ENCODE data around the gene OR10J5. TPM values are rescaled to one million over a fixed set of nuclear protein-coding genes. Genes with fewer than 3 reads are reported as not detected.
"Not testable (repeated sequence)": the region's sequence is repeated elsewhere in the genome, so short reads cannot be mapped to it uniquely, and the experiment has no call there.

The OR10J5 gene
- total RNA-seq, 1 donor from 2014 or later, result not detected

- H3K4me3 ChIP-seq (ENCODE audit: low read depth, low read length), result no peak overlapping the region
- DNase-seq (ENCODE audit: low read depth), result no peak
- TF ChIP-seq CTCF (conservative IDR thresholded peaks at IDR 0.05; ENCODE audit: low read depth, low read length), result no peak
Observed at GRCh38 chr1:159560599-159560998, 24.8 kb upstream of the OR10J5 start.

GRCh38 chr1:159556931-159557369 is 21.1 kb upstream of the OR10J5 start:
- H3K4me3 ChIP-seq (ENCODE audit: low read depth, low read length), result no peak overlapping the region
- no peak for DNase-seq (ENCODE audit: low read depth)
- TF ChIP-seq CTCF (conservative IDR thresholded peaks at IDR 0.05; ENCODE audit: low read depth, low read length), result no peak

GRCh38 chr1:159554696-159555095 is 18.9 kb upstream of the OR10J5 start:
- no peak overlapping the region for H3K4me3 ChIP-seq (ENCODE audit: low read depth, low read length)
- no peak for TF ChIP-seq CTCF (conservative IDR thresholded peaks at IDR 0.05; ENCODE audit: low read depth, low read length)
- DNase-seq (ENCODE audit: low read depth), result peak; percentile 7

- DNase-seq (ENCODE audit: low read depth), result no peak
- H3K4me3 ChIP-seq (ENCODE audit: low read depth, low read length), result no peak overlapping the region
- TF ChIP-seq CTCF (conservative IDR thresholded peaks at IDR 0.05; ENCODE audit: low read depth, low read length), result no peak
Observed at GRCh38 chr1:159554261-159554660, 18.5 kb upstream of the OR10J5 start.

- DNase-seq (ENCODE audit: low read depth), result no peak
- H3K4me3 ChIP-seq (ENCODE audit: low read depth, low read length), result no peak overlapping the region
- TF ChIP-seq CTCF (conservative IDR thresholded peaks at IDR 0.05; ENCODE audit: low read depth, low read length), result no peak
Observed at GRCh38 chr1:159548126-159548525, 12.3 kb upstream of the OR10J5 start.

GRCh38 chr1:159532922-159533321 is 2.9 kb downstream of the OR10J5 start:
- no peak overlapping the region for H3K4me3 ChIP-seq (ENCODE audit: low read depth, low read length)
- TF ChIP-seq CTCF (conservative IDR thresholded peaks at IDR 0.05; ENCODE audit: low read depth, low read length), result no peak
- no peak for DNase-seq (ENCODE audit: low read depth)

GRCh38 chr1:159524792-159525191 is 11.0 kb downstream of the OR10J5 start:
- not testable (repeated sequence) for H3K4me3 ChIP-seq (ENCODE audit: low read depth, low read length); DNase-seq (ENCODE audit: low read depth)

- no peak overlapping the region for H3K4me3 ChIP-seq (ENCODE audit: low read depth, low read length)
- peak; percentile 12 for DNase-seq (ENCODE audit: low read depth)
- no peak for TF ChIP-seq CTCF (conservative IDR thresholded peaks at IDR 0.05; ENCODE audit: low read depth, low read length)
Observed at GRCh38 chr1:159510229-159510541, 25.6 kb downstream of the OR10J5 start.

Data from epithelial cell of proximal tubule (primary cell).